GM12865 (cell line): ENCODE data around the gene TMEM30A.

Experiments used
- DNase-seq: peaks from one replicate; pipeline ENCODE4 v3.0.0; 2010; ENCODE audit warnings: low read depth
- H3K4me3 ChIP-seq: 2 replicates; pipeline ENCODE4 v1.5.1; 2011; ENCODE audit warnings: mild to moderate bottlenecking, low read depth, low read length, control low read depth
- CTCF ChIP-seq: IDR thresholded peaks from 2 replicates; pipeline ENCODE4 v1.5.1; 2011; ENCODE audit warnings: low read length, control low read depth, low read depth, inconsistent platforms; ENCODE audit not compliant: insufficient read depth; ENCODE audit errors: missing control alignments

The TMEM30A gene

GRCh38 chr6:75244063-75244584 lies 40.5 kb downstream of the TMEM30A start:
- no peak for TF ChIP-seq CTCF
- no peak for DNase-seq
- H3K4me3 ChIP-seq, result peak overlapping the region; percentile 78

GRCh38 chr6:75243333-75244062 lies 41.1 kb downstream of the TMEM30A start, which contains the start of gene COX7A2:
TSS of gene COX7A2 (minus strand) at chr6:75243801. CDS start at chr6:75243734, 67 bp downstream.
- peak; percentile 98 for DNase-seq
- TF ChIP-seq CTCF, result no peak
- H3K4me3 ChIP-seq, result peak within 1 kb of the TSS; percentile 78

- DNase-seq, result no peak
- no peak overlapping the region for H3K4me3 ChIP-seq
- no peak for TF ChIP-seq CTCF
Observed at GRCh38 chr6:75236630-75237029, 48.0 kb downstream of the TMEM30A start.

GRCh38 chr6:75235271-75235670 lies 49.3 kb downstream of the TMEM30A start:
- TF ChIP-seq CTCF, result no peak
- no peak for DNase-seq
- H3K4me3 ChIP-seq, result no peak overlapping the region

GRCh38 chr6:75234126-75234865 lies 50.3 kb downstream of the TMEM30A start:
- DNase-seq, result no peak
- H3K4me3 ChIP-seq, result no peak overlapping the region
- TF ChIP-seq CTCF, result no peak

- no peak for TF ChIP-seq CTCF
- no peak overlapping the region for H3K4me3 ChIP-seq
- no peak for DNase-seq
Observed at GRCh38 chr6:75233092-75233615, 51.4 kb downstream of the TMEM30A start.
